Uterus (tissue), 4 donors: ENCODE results near the gene PTPRD. TPM values are rescaled to one million over a fixed set of nuclear protein-coding genes. Genes with fewer than 3 reads are reported as not detected.

Experiments
- DNase-seq, 2 donors: peaks; one replicate each; pipeline ENCODE4 v3.0.0-alpha.2; 2019 to 2020
- H3K27ac ChIP-seq, 2 donors: fragments of 200-600 bp; sonication (generic); 1 replicate in 1 of 2; 2 replicates in 1 of 2; pipeline ENCODE4 v1.5.1; 2016 to 2018
- H3K27me3 ChIP-seq, 2 donors: fragments of 200-600 bp; sonication (generic); one replicate each; pipeline ENCODE4 v1.5.1; 2018 to 2019; ENCODE audit warnings: control low read depth in 1 of 2
- H3K36me3 ChIP-seq, 2 donors: fragments of 200-600 bp; sonication (generic); one replicate each; pipeline ENCODE4 v1.5.1; 2019; ENCODE audit warnings: control low read depth in 1 of 2
- H3K4me1 ChIP-seq, 2 donors: fragments of 200-600 bp; sonication (generic); one replicate each; pipeline ENCODE4 v1.5.1; 2018 to 2019; ENCODE audit warnings: control low read depth in 1 of 2
- H3K4me3 ChIP-seq, 2 donors: fragments of 200-600 bp; sonication (generic); 1 replicate in 1 of 2; 2 replicates in 1 of 2; pipeline ENCODE4 v1.5.1; 2018 to 2019; ENCODE audit warnings: mild to moderate bottlenecking in 1 of 2
- H3K9me3 ChIP-seq, 2 donors: fragments of 200-600 bp; sonication (generic); one replicate each; pipeline ENCODE4 v1.5.1; 2019; ENCODE audit warnings: control low read depth in 1 of 2
- POLR2A ChIP-seq, 2 donors: fragments of 450-650 bp; IDR thresholded peaks; one replicate each; pipeline ENCODE4 v1.6.1; 2016; ENCODE audit warnings: antibody characterized with exemption in 2 of 2, mild to moderate bottlenecking in 1 of 2, moderate library complexity in 1 of 2
- intact Hi-C: fragments of 100-400 bp; cut with DNase I; formaldehyde crosslinking; loops from one replicate; pipeline ENCODE4 v1.15.1; 2023; ENCODE audit warnings: low total_unique reads
- total RNA-seq, 4 donors: library from RNA; depleted of rRNA in 3 of 4; stranded (reverse); fragments of >200 nt in 3 of 4; gene quantifications; one replicate each; pipeline versions ENCODE4 v1.1.0 to v1.2.4, GENCODE V29; 2014 to 2023
- TF ChIP-seq, protein P1 (sequence below), 4 experiments: fragments of 200-600 bp in 2 of 4; fragments of 450-650 bp in 2 of 4; sonication (generic) in 2 of 4; IDR thresholded peaks; one replicate each; pipeline ENCODE4 v1.5.1; 2016 to 2019; ENCODE audit warnings: antibody characterized with exemption in 4 of 4, mild to moderate bottlenecking in 2 of 4, moderate library complexity in 1 of 4
- donor health status: DM: yes; HTN: yes; CAD: no.

Gene PTPRD
- total RNA-seq, 4 donors from 2014 or later = 1.2 to 136 (median 26.4) TPM

- Histone ChIP-seq H3K27ac (no peak overlapping the region), H3K36me3 (no peaks in the 10 kb centered on the region), H3K27me3 (no peaks in the 10 kb centered on the region), H3K9me3 (no peaks in the 10 kb centered on the region), H3K4me3 (no peak overlapping the region), H3K4me1 (no peaks in the 10 kb centered on the region)
- TF ChIP-seq POLR2A (IDR thresholded peaks at IDR 0.05) = no peak
- TF ChIP-seq, protein P1, sequence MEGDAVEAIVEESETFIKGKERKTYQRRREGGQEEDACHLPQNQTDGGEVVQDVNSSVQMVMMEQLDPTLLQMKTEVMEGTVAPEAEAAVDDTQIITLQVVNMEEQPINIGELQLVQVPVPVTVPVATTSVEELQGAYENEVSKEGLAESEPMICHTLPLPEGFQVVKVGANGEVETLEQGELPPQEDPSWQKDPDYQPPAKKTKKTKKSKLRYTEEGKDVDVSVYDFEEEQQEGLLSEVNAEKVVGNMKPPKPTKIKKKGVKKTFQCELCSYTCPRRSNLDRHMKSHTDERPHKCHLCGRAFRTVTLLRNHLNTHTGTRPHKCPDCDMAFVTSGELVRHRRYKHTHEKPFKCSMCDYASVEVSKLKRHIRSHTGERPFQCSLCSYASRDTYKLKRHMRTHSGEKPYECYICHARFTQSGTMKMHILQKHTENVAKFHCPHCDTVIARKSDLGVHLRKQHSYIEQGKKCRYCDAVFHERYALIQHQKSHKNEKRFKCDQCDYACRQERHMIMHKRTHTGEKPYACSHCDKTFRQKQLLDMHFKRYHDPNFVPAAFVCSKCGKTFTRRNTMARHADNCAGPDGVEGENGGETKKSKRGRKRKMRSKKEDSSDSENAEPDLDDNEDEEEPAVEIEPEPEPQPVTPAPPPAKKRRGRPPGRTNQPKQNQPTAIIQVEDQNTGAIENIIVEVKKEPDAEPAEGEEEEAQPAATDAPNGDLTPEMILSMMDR (IDR thresholded peaks at IDR 0.05) = no peak
- no peak for DNase-seq
- intact Hi-C loops = no loop called here
Measured at GRCh38 chr9:8800196-8800595, 1812.6 kb downstream of the PTPRD start.

DNA sequence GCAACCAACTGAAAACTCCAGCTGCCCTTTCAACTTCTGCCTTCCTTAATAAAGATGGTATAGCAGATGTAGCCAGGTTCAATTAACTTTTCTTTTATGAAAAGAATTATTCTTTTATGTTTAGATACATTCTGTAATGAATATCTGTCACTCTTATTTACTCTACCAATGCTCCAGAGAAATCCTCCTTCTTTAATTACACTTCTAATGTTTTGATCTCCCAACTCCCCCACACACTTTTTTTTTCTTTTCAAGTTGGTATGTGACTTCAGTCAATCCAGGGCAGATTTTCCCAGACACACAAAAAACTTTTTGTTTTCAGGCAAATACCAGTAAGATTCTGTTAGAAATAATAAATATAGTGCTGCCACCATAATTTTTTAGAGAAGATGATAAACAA lies 1813.2 kb downstream of the PTPRD start:
- no peak overlapping the region for H3K4me3 ChIP-seq
- H3K9me3 ChIP-seq = no peaks in the 10 kb centered on the region
- no peaks in the 10 kb centered on the region for H3K36me3 ChIP-seq
- TF ChIP-seq, protein P1 (IDR thresholded peaks at IDR 0.05) = no peak
- no peak for TF ChIP-seq POLR2A (IDR thresholded peaks at IDR 0.05)
- intact Hi-C loops = no loop called here
- no peaks in the 10 kb centered on the region for H3K27me3 ChIP-seq
- H3K4me1 ChIP-seq = no peaks in the 10 kb centered on the region
- no peak overlapping the region for H3K27ac ChIP-seq
- DNase-seq = no peak

GRCh38 chr9:8799206-8799605 lies 1813.6 kb downstream of the PTPRD start:
- TF ChIP-seq, protein P1 (IDR thresholded peaks at IDR 0.05) = no peak
- TF ChIP-seq POLR2A (IDR thresholded peaks at IDR 0.05) = no peak
- Histone ChIP-seq H3K4me3 (no peak overlapping the region), H3K9me3 (no peaks in the 10 kb centered on the region), H3K36me3 (no peaks in the 10 kb centered on the region), H3K27me3 (no peaks in the 10 kb centered on the region), H3K4me1 (no peaks in the 10 kb centered on the region), H3K27ac (no peak overlapping the region)
- no peak for DNase-seq
- intact Hi-C loops = no loop called here

DNA sequence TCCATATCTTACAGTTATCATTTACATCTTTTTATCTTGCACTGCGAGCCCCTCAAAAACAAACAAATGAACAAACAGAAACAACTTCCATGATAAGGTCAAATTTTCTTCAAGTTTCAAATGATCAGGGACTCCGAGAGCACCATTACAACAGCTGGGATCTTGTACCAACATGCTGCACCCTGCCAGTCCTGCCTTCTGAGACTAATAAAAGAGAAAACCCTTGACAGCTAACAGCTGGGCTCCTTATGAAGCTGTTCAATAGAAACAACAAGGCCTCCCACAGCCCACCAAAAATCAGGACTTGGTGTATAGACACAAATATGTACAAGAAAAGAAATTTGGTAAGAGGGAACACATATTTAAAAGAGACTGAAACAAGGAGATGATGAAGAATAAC lies 1828.0 kb downstream of the PTPRD start:
- H3K4me3 ChIP-seq = peak overlapping the region; percentile 11 to 17
- DNase-seq = no peak
- no peaks in the 10 kb centered on the region for H3K9me3 ChIP-seq
- peak overlapping the region; percentile 48 to 54 for H3K27ac ChIP-seq
- TF ChIP-seq, protein P1 (IDR thresholded peaks at IDR 0.05) = no peak
- no peak for TF ChIP-seq POLR2A (IDR thresholded peaks at IDR 0.05)
- H3K27me3 ChIP-seq = no peaks in the 10 kb centered on the region
- intact Hi-C loops = no loop called here
- no peaks in the 10 kb centered on the region for H3K36me3 ChIP-seq
- no peaks in the 10 kb centered on the region for H3K4me1 ChIP-seq

- Histone ChIP-seq H3K36me3 (no peaks in the 10 kb centered on the region), H3K27ac (peak overlapping the region; percentile 48 to 54), H3K9me3 (no peaks in the 10 kb centered on the region), H3K27me3 (no peaks in the 10 kb centered on the region), H3K4me3 (peak overlapping the region in 1 of 2 donors; percentile 11), H3K4me1 (no peaks in the 10 kb centered on the region)
- intact Hi-C loops = no loop called here
- DNase-seq = no peak
- TF ChIP-seq POLR2A (IDR thresholded peaks at IDR 0.05) = no peak
- TF ChIP-seq, protein P1 (IDR thresholded peaks at IDR 0.05) = no peak
Measured at GRCh38 chr9:8783941-8784340, 1828.9 kb downstream of the PTPRD start.
